Progenitor cell of endocrine pancreas (in vitro differentiated cells): ENCODE data around the gene DYNC1H1. TPM values are rescaled to one million over a fixed set of nuclear protein-coding genes. Genes with fewer than 3 reads are reported as not detected.
"Not testable (repeated sequence)": the region's sequence is repeated elsewhere in the genome, so short reads cannot be mapped to it uniquely, and the experiment has no call there.

Experiments
- DNase-seq: peaks from one replicate; pipeline ENCODE4 v3.0.0; 2021; ENCODE audit warnings: low spot score; ENCODE audit not compliant: unreplicated experiment
- H3K27ac Mint-ChIP-seq: 2 replicates; pipeline ENCODE4 v1.8.0; 2021; ENCODE audit warnings: mild to moderate bottlenecking, moderate library complexity, mixed read lengths
- H3K27me3 Mint-ChIP-seq: 2 replicates; pipeline ENCODE4 v1.8.0; 2021; ENCODE audit warnings: mixed read lengths
- H3K36me3 Mint-ChIP-seq: 2 replicates; pipeline ENCODE4 v1.8.0; 2022; ENCODE audit warnings: mixed read lengths; ENCODE audit not compliant: insufficient read depth
- H3K4me1 Mint-ChIP-seq: 2 replicates; pipeline ENCODE4 v1.8.0; 2021; ENCODE audit warnings: low read depth, mixed read lengths
- H3K4me3 Mint-ChIP-seq: 2 replicates; pipeline ENCODE4 v1.8.0; 2021; ENCODE audit warnings: low read depth, mild to moderate bottlenecking, moderate library complexity, mixed read lengths
- H3K9me3 Mint-ChIP-seq: 2 replicates; pipeline ENCODE4 v1.8.0; 2021; ENCODE audit warnings: low read depth, mixed read lengths
- CTCF ChIP-seq: fragments of 200-600 bp; sonication (generic); IDR thresholded peaks from one replicate; pipeline ENCODE4 v1.5.0; 2021; ENCODE audit warnings: antibody characterized with exemption, mild to moderate bottlenecking; ENCODE audit not compliant: unreplicated experiment
- total RNA-seq: library from RNA; stranded (reverse); gene quantifications from 2 replicates; pipeline ENCODE4 v1.2.1, GENCODE V29; 2021

The DYNC1H1 gene
- total RNA-seq, 1 donor from 2014 or later, result 501 TPM

DNA sequence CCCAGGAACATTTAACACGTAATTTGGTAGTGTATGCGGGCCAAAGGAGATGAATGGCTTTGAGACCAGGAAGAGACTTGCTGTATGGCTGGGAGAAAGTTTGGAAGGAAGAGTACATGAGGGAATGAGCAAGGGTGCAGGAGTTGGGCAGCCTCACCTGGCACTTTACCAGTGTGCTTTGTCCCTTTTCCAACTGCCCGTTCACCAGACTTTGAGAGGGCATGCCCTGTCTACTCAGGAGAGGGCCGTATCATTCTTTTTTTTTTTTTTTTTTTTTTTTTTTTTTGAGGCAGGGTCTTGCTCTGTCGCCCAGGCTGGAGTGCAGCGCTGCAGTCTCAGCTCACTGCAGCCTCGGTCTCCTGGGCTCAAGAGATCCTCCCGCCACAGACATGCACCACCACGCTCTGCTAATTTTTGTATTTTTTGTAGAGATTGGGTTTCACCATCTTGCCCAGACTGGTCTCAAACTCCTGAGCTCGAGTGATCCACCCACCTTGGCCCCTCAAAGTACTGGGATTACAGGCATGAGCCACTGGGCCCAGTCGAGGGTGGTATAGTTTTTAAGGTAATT lies 6.5 kb downstream of the DYNC1H1 start:
- no peak for TF ChIP-seq CTCF
- no peaks in the 10 kb centered on the region for H3K9me3 Mint-ChIP-seq
- H3K27ac Mint-ChIP-seq, result peak overlapping the region; percentile 84
- peaks cover 17% of the 10 kb centered on the region for H3K4me1 Mint-ChIP-seq
- peaks cover 5% of the 10 kb centered on the region for H3K36me3 Mint-ChIP-seq
- DNase-seq, result no peak
- no peaks in the 10 kb centered on the region for H3K27me3 Mint-ChIP-seq
- no peak overlapping the region for H3K4me3 Mint-ChIP-seq

GRCh38 chr14:101971458-101971857 lies 7.1 kb downstream of the DYNC1H1 start:
- Mint-ChIP-seq H3K4me1 (peaks cover 15% of the 10 kb centered on the region), H3K27ac (peak overlapping the region; percentile 34)
- not testable (repeated sequence) for H3K4me3 Mint-ChIP-seq, DNase-seq, H3K36me3 Mint-ChIP-seq, H3K27me3 Mint-ChIP-seq, H3K9me3 Mint-ChIP-seq

GRCh38 chr14:101972126-101972866 lies 7.9 kb downstream of the DYNC1H1 start:
- TF ChIP-seq CTCF, result no peak
- no peak overlapping the region for H3K4me3 Mint-ChIP-seq
- peak overlapping the region; percentile 86 for H3K27ac Mint-ChIP-seq
- no peak for DNase-seq
- peaks cover 10% of the 10 kb centered on the region for H3K4me1 Mint-ChIP-seq
- no peaks in the 10 kb centered on the region for H3K27me3 Mint-ChIP-seq
- no peaks in the 10 kb centered on the region for H3K9me3 Mint-ChIP-seq
- peaks cover 6% of the 10 kb centered on the region for H3K36me3 Mint-ChIP-seq

GRCh38 chr14:101973356-101973755 lies 9.0 kb downstream of the DYNC1H1 start:
- no peaks in the 10 kb centered on the region for H3K27me3 Mint-ChIP-seq
- peaks cover 6% of the 10 kb centered on the region for H3K4me1 Mint-ChIP-seq
- H3K4me3 Mint-ChIP-seq, result no peak overlapping the region
- H3K9me3 Mint-ChIP-seq, result no peaks in the 10 kb centered on the region
- DNase-seq, result no peak
- peaks cover 6% of the 10 kb centered on the region for H3K36me3 Mint-ChIP-seq
- no peak for TF ChIP-seq CTCF
- no peak overlapping the region for H3K27ac Mint-ChIP-seq

DNA sequence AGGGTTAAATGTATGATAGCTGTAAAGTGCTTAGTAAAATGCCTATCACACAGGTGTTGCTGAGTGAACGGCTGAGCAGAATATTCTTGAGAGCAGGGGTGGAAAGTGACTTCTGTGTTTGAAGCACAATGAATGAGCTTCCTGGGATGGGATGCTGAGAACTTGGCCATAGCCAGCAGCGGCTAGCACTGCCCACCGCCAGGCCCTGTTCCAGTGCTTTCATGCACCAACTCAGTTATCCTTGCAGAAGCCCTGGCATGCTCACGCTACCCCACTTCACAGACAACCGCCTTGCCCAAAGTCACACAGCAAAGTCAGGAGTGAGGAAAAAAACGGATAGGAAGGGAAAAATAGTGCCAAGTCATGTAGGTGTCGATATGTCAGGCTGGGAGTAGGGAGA lies 10.9 kb downstream of the DYNC1H1 start:
- Mint-ChIP-seq H3K36me3 (peaks cover 19% of the 10 kb centered on the region), H3K27ac (no peak overlapping the region), H3K4me1 (peaks cover 10% of the 10 kb centered on the region), H3K9me3 (no peaks in the 10 kb centered on the region), H3K4me3 (no peak overlapping the region), H3K27me3 (no peaks in the 10 kb centered on the region)
- no peak for TF ChIP-seq CTCF
- no peak for DNase-seq
